Fibroblast of skin of back (primary cell): ENCODE measurements around the gene TAX1BP3.

ENCODE experiments used
- DNase-seq: peaks from one replicate; pipeline ENCODE4 v3.0.0-alpha.2; 2013

TAX1BP3 gene

DNA sequence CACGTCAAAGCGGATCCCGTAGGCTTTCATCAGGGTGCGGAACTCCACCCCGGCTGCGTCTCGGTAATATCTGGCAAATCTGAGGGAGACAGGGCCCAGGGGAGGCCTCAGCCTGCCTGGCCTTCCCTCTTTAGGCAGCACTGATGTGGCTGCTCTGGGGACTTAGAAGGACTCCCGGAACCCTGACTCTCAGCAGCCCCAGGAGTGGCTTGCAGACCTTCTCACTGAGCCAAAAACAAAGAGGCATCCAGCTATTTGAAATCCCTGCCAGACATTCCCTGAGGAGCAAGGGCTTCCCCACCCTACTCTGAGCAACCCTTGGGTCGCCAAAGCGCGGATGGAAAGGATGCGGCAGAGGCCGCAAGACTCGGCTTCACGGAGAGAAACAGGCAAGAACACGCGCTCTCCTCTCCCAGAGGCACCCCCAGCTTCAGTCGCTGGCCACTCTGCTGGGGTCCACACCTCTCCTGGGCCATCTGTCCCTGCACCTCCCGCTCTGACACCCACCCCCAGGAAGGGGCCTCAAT, 19.7 kb upstream of the TAX1BP3 start:
- DNase-seq = no peak

GRCh38 chr17:3685174-3685573, 16.8 kb upstream of the TAX1BP3 start:
- no peak for DNase-seq

DNA sequence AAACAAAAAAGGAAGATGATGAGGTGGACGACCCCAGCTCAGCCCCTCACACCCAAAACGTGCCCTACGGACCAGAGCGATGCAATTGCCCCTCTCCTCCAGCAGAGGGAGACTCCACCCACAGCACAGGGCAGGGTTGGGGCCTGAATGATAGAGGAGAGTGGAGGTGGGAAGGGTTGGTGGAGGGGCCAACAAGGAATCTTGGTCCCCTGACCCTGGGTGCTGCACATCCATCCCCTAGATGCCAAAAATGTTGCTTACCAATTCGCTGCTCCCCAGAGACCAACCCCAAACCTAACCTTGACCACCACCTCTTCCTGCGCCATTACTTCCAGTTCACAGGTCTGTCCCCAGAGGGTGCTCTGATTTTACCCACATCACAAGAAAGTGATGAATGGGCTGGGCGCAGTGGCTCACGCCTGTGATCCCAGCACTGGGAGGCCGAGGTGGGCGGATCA, 14.7 kb upstream of the TAX1BP3 start:
- DNase-seq = peak; percentile 25

GRCh38 chr17:3682033-3682432, 13.7 kb upstream of the TAX1BP3 start:
- DNase-seq = no peak

- DNase-seq = no peak
Observed at GRCh38 chr17:3681565-3681964, 13.2 kb upstream of the TAX1BP3 start.

GRCh38 chr17:3681057-3681456, 12.7 kb upstream of the TAX1BP3 start:
- DNase-seq = no peak

GRCh38 chr17:3679531-3680126, 11.3 kb upstream of the TAX1BP3 start:
- no peak for DNase-seq

DNA sequence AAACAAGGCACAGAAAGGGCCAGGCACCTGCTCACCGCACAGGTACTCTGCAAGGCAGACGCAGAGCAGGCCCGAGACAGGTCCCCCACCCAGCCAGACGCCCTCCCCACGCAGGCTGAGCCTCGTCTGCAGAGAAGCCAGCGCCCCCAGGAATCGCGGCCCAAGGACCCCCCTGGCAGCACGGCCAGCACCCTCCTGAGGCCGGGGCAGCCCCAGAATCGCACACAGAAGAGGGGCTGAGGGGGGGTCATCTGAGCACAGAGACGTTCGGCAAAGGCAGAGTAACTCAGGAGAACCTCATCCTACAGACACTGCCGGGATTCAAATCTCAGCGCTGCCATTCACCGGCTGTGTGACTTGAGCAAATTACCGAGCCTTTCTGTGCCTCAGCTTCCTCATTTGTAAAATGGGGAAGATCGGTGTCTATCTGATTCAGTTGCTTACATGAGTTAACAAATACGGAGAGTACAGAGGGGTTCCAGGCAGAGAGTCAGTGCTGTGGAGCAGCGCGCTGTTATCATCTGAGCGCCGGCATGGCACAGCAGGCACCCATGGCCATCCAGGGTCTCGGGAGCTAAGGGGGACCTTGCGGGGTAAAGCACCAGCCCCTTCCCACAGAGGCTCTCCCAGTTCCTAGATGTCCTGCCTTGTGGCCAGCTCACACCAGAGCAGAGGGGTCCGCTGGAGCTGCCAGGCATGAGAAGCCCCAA, 10.6 kb upstream of the TAX1BP3 start:
- no peak for DNase-seq

GRCh38 chr17:3678095-3678820, 9.9 kb upstream of the TAX1BP3 start:
- no peak for DNase-seq

GRCh38 chr17:3675886-3676285, 7.5 kb upstream of the TAX1BP3 start:
- DNase-seq = no peak

- DNase-seq = no peak
Observed at GRCh38 chr17:3672571-3672970, 4.2 kb upstream of the TAX1BP3 start.

DNA sequence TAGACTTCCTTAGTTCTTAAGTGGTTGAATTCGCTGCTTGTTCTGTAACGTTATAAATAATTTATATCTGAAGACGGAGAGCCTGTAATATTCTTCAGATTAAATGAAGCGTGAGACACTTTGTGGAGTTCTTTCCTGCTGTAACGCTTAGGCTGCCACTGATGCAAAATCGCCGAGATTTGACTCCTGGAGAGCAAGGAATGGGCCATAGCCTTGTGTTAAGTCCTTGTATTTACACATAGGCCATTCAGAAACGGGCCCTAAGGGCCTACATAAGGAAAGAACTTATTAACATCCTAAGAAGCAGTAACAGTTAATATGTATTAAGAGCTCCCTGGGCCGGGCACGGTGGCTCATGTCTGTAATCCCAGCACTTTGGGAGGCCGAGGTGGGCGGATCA, 1.2 kb upstream of the TAX1BP3 start:
- no peak for DNase-seq

DNA sequence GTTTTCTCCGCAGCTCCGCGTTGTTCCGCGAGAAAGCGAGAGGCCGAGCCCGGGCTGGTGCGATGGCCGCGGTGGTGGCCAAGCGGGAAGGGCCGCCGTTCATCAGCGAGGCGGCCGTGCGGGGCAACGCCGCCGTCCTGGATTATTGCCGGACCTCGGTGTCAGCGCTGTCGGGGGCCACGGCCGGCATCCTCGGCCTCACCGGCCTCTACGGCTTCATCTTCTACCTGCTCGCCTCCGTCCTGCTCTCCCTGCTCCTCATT, 638 bp upstream of the TAX1BP3 start:
- DNase-seq = no peak

DNA sequence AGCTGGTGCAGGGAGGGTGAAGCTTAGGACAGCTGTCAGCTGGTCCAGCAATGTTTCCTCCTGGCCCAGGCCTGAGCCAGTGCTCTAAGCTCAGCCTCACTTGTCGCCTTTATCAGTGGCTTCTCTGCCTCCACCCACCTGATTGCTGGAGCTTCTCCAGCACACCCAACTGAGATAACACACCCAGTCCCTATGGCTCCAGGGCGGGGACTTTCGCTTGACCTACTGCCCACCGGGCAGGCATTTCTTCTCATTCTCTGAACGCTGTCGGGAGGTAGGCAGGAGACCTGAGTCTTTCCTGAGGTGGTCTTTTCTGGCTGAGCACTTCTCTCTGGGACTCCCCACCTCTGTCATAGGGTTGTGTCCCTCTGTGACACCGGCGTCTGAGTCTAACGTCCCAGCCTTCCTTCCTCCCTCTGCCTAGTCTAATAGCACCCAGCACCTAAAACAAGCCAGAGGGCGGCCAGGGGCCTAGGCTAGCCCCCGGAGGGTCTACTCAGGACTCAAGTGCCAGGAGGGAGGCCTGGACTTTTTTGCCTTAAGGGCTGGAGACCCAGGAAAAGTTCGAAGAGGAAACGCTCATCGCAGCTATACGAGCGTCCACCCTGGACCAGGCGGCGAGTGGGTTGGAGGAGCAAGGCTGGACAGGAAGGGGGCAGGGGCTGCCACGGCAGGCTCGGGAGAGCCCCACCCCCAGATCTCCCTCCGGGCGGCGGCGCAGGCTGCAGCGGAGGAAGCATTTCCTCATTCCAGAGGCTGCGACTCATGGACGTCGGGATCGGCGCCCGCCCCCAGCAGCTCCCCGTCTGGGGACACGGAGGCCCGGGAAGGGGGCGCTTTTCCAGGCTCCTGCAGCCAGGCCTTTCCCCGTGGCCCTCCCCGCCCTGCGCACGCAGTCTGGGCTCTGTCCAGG, 756 bp downstream of the TAX1BP3 start:
- peak; percentile 94 for DNase-seq

- DNase-seq = no peak
Observed at GRCh38 chr17:3666516-3666915, 1.9 kb downstream of the TAX1BP3 start.

DNA sequence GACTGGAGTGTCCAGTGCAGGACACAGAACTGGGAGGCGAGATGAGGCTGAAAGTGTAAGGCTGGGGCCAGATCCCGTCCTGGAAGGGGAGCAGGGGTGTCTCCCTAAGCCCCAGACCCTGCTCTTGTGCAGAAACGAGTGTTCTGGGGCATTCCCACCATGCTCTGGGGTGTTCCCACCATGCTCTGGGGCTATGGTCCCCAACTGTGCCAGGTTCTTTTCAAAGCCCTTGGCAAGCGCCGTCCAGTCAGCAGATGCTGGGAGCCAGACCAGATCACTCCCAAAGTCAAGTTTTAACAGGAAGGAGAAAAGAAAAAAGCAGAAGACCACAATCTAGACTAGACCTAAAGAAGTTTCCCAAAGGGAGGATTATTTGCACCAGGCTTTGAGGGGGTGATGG, 2.5 kb downstream of the TAX1BP3 start:
- DNase-seq = no peak

GRCh38 chr17:3663102-3664011, 5.0 kb downstream of the TAX1BP3 start:
- DNase-seq = no peak

- DNase-seq = no peak
Observed at GRCh38 chr17:3660311-3660891, 8.0 kb downstream of the TAX1BP3 start.

GRCh38 chr17:3659541-3660111, 8.8 kb downstream of the TAX1BP3 start:
- peak; percentile 75 for DNase-seq

GRCh38 chr17:3658784-3659449, 9.5 kb downstream of the TAX1BP3 start:
- no peak for DNase-seq
